Measurements from ENCODE around the gene GNAL.

DNA sequence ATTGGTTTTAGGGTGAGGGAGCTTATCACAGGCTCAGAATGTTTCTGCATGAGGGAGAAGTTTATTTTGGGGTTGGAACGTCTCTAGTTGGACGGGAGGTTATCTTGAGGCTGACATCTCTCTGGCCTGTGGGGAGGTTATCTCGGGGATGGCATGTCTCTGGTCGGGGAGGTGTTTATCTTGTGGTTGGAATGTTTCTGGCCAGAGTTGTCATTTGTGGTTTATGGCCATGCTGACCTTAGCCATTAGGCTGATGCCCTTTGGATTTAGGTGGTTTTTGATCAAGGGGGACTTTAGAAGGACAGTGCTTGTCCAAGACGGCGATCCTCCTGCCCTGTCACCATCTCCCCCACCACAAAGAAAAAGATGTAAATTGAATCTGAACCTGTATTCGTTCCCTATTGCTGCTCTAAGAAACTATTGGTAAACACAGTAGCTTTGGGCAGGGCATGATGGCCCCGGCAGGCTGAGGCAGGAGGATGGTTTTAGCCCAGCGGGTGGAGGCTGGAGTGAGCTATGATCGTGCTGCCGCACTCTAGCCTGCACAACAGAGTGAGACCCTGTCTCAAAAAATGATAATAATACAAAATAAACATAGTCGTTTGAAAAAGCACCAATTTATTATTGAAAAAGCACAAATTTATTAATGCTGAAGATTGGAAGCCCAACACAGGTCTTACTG lies 236.9 kb downstream of the GNAL start:
- TF ChIP-seq, protein P1, sequence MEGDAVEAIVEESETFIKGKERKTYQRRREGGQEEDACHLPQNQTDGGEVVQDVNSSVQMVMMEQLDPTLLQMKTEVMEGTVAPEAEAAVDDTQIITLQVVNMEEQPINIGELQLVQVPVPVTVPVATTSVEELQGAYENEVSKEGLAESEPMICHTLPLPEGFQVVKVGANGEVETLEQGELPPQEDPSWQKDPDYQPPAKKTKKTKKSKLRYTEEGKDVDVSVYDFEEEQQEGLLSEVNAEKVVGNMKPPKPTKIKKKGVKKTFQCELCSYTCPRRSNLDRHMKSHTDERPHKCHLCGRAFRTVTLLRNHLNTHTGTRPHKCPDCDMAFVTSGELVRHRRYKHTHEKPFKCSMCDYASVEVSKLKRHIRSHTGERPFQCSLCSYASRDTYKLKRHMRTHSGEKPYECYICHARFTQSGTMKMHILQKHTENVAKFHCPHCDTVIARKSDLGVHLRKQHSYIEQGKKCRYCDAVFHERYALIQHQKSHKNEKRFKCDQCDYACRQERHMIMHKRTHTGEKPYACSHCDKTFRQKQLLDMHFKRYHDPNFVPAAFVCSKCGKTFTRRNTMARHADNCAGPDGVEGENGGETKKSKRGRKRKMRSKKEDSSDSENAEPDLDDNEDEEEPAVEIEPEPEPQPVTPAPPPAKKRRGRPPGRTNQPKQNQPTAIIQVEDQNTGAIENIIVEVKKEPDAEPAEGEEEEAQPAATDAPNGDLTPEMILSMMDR (IDR thresholded peaks at IDR 0.05 in 2 of 3, conservative IDR thresholded peaks at IDR 0.05 in 1 of 3; ENCODE audit: borderline replicate concordance in 1 of 3, insufficient read depth in 1 of 3, low read depth in 2 of 3, low read length in 2 of 3) = no peak
- no peak for TF ChIP-seq POLR2A (IDR thresholded peaks at IDR 0.05; ENCODE audit: borderline replicate concordance, extremely low read depth, insufficient read depth, insufficient read length)
- no peak for TF ChIP-seq CEBPB (IDR thresholded peaks at IDR 0.05; ENCODE audit: low read depth)
- TF ChIP-seq YY1 (IDR thresholded peaks at IDR 0.05; ENCODE audit: extremely low read depth, insufficient replicate concordance, low read depth, low read length) = no peak
- TF ChIP-seq TCF7L2 (IDR thresholded peaks at IDR 0.05; ENCODE audit: borderline replicate concordance, extremely low read depth, insufficient read depth, insufficient read length) = no peak
- TF ChIP-seq EZH2 (IDR thresholded peaks at IDR 0.05) = no peak
- no peak for TF ChIP-seq POLR2AphosphoS5 (IDR thresholded peaks at IDR 0.05; ENCODE audit: low read depth, low read length)
- no peak for TF ChIP-seq RAD21 (IDR thresholded peaks at IDR 0.05; ENCODE audit: low read depth)
- TF ChIP-seq, protein P2, sequence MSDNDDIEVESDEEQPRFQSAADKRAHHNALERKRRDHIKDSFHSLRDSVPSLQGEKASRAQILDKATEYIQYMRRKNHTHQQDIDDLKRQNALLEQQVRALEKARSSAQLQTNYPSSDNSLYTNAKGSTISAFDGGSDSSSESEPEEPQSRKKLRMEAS (IDR thresholded peaks at IDR 0.05) = no peak
- TF ChIP-seq EZH2phosphoT487 (IDR thresholded peaks at IDR 0.05; ENCODE audit: borderline replicate concordance) = no peak
- no peak for TF ChIP-seq ZFX (IDR thresholded peaks at IDR 0.05)

Measured in HCT116 (cell line).